Lung microvascular endothelial cell (primary cell): ENCODE data around the gene FHIT. TPM values are rescaled to one million over a fixed set of nuclear protein-coding genes. Genes with fewer than 3 reads are reported as not detected.

Experiments
- DNase-seq, 2 donors: peaks; one replicate each; pipeline versions ENCODE4 v3.0.0 to v3.0.0-alpha.2; 2010; ENCODE audit warnings: low read depth in 2 of 2
- total RNA-seq: library from RNA; depleted of rRNA; stranded (reverse); fragments of >200 nt; gene quantifications from 2 replicates; pipeline ENCODE4 v1.2.1, GENCODE V29; 2014

Gene FHIT
- total RNA-seq, 1 donor from 2014 or later = 0.79 TPM

DNA sequence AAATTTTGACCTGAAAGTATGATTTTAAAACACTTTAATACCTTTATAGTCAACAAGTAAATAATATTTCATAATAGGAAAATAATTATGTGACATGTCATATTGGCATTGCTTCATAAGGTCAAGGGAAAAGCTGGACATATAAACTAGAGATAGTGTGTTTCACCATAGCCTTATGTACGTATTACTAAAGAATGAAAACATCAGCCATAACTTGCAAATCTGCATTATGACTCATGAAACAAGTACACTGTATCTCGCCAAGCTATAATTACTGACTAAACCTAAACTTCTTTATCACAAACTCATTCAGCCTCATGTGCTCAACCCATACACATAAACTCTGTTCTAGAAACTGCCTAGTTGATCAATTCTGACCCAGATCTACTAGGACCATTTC, 950.1 kb downstream of the FHIT start:
- no peak for DNase-seq

DNA sequence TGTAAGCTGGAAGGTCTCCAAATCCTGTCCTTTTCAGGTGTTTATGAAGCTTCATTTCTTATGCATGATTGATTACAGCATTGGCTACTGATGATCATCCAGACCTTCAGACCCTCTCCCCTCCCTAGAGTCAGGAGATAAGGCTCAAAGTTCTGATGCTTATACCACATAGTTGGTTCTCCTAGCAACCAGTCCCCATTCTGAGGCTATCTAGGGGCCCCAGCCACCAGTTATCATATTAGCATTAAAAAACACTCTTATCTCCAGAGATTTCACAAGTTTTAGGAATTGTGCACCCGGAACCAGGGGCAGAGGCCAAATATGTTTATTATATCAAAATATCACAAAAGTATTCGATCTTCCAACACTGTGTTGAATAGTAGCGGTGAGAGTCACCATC, 953.1 kb downstream of the FHIT start:
- DNase-seq = no peak

DNA sequence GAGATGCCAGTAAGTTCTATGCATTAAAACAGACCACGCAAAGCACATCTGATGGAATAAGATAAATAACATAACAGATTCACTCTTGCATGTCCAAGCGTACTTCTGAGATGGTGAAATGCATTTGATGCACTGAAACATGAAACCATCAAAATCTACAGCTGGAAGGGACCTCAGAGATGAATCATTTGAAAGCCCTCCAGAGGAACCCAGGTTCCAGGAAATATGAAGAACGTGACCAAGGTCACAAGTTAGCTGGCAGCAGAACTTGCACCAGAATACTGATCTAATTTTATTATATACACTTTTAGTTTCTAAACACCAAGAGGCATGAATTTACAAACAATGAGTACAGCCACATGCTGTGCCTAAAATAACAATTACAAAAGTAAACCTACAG, 957.1 kb downstream of the FHIT start:
- DNase-seq = no peak

DNA sequence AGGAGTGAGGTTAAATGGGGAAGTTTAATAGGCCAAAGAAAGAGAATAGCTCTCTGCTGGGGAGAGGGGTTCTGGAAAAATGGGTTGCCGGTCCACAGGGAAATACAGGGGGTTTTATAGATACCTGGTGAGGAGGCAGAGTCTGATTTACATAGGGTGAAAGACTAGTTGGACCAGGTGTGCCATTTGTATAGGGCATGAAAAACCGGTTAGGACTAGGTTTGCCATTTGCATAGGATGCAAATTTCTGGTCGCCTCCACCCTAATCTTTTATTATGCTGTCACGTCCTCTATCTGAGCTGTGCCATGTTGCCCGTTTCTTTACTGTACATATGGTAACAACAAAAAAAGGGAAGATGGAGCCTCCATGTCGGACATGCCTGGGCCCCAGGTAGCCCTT, 960.1 kb downstream of the FHIT start:
- DNase-seq = no peak

GRCh38 chr3:60290122-60290492, 961.1 kb downstream of the FHIT start:
- no peak for DNase-seq

- no peak for DNase-seq
Observed at GRCh38 chr3:60289341-60290121, 961.7 kb downstream of the FHIT start.

DNA sequence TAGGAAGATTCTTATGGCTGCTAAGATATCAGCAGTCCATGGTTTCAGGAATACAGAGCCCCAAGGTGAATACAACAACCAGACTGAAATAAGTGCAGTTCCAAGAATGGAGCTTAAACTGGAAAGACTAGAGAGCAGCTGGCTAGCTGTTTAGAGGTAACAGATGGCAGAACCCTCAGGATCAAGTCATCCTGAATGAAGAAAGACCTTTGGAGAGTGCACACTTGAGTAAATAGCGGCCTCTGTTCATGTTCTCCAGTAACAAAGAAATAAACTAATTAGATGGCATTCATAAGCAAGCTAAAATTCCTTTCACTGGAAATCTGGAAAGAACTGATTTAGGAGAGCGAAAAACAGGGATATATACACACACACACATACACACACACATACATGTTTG, 968.4 kb downstream of the FHIT start:
- no peak for DNase-seq

DNA sequence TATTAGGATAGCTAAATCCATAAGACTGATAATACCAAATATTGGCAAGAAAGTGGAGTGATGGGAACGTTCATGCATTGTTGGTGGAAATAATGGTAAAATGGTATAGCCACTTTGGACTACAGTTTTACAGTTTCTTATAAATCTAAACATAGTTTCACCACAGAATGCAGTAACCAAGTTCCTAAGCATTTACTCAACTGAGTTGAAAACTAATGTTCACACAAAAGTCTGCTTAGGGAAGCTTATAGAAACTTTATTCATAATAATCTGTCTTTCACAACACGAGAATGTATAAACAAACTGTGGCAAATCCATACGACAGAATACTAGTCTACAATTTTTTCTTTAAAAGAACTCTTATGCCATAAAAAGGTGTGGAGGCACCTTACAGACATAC, 969.3 kb downstream of the FHIT start:
- DNase-seq = no peak

- no peak for DNase-seq
Observed at GRCh38 chr3:60277361-60277800, 973.9 kb downstream of the FHIT start.

DNA sequence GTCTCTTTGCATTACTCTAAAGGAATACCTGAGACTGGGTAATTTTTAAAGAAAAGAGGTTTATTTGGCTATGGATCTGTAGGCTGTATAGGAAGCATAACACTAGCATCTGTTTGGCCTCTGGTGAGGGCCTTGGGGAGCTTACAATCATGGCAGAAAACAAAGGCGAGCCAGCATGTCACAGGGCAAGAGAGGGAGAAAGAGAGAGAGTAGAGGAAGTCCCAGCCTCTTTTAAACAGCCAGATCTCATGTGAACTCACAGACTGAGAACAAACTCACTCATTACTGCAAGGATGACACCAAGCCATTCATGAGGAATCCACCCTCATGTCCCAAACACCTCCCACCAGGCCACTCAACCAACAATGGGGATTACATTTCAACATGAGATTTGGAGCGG, 974.6 kb downstream of the FHIT start:
- DNase-seq = no peak

- no peak for DNase-seq
Observed at GRCh38 chr3:60274646-60275045, 976.6 kb downstream of the FHIT start.

DNA sequence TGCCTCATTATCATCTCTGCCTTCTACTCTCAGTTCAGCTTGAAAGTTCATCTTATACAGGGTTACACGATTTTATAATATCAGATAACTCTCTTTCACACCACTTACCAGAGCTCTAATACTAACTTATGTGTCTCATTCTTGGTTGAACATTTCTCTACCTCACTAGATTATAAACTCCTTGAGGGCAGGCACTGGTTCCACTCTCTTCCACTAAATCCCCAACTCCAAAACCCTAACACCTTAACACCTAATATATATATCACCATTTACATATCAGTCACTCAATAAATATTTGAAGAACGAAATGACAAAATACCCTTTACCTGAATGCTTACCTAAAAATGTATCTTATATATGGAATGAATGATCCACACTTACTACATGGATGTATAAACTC, 977.2 kb downstream of the FHIT start:
- DNase-seq = no peak

DNA sequence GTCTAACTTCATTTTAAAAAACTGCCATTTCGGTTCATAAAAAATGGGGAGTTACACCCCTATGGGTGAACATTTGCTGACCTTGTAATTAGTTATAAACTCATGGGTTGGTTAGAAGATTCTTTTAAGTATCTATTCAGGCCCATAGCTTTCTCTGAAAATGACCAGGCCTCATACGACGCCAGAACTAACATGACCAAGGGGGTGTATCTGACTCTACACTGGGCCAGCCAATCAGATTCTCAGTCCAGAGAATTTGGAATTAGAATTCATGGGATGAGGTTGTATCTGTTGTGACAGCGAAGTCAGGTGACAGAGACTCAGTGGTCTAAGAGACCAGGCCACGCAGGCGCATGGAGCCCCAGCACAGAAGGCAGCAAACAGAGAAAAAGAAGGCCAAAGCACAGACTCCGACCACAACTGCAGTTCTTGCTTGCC, 981.4 kb downstream of the FHIT start:
- no peak for DNase-seq

- no peak for DNase-seq
Observed at GRCh38 chr3:60269377-60269776, 981.9 kb downstream of the FHIT start.

GRCh38 chr3:60268123-60268522, 983.1 kb downstream of the FHIT start:
- no peak for DNase-seq

GRCh38 chr3:60266444-60266843, 984.8 kb downstream of the FHIT start:
- no peak for DNase-seq

DNA sequence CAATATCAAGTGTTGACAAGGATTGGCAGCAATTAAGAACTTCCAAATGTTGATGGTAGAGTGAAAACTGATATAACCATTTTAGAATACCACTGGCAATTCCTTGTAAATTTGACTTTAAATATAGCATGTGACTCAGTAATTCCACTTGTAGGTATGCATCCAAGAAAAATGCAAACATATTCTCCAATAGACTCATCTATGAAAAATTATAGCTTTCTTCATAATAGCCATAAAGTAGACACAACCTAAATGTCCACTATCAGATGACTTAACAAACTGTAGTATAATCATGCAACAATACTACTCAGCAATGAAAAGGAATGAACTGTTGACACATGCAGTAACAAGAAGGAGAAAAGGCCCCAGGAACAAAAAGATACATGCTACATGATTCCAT, 988.1 kb downstream of the FHIT start:
- no peak for DNase-seq

DNA sequence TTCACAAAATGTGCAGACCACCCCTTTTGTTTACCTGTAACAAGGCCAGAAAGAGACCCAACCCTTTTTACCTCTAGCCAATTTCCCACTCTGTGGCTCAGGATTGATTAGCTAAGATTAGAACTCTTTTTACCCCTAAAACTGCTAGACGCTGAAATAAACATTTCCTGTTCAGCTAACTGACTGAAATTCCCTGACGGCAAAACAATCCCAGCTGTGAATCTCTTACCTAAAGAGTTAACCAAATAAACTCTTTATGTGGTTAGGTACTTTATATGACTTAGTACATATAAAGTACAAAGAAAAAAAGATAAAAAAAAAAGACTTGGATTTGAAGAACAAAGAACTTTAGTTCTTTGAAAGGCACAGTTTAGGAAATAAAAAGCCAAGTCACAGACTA, 988.7 kb downstream of the FHIT start:
- DNase-seq = no peak

DNA sequence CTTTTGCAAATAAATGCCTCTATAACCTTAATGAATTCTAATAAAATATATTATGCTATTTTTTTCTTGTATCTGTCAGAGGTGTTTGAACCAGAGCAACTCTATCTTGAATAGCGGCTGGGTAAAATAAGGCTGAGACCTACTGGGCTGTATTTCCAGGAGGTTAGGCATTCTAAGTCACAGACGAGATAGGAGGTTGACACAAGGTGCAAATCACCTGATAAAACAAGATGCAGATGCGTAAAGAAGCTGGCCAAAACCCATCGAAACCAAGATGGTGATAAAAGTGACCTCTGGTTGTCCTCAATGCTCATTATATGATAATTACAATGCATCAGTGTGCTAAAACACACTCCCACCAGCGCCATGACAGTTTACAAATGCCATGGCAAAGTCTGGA, 990.7 kb downstream of the FHIT start:
- no peak for DNase-seq

GRCh38 chr3:60250810-60251209, 1000.4 kb downstream of the FHIT start:
- DNase-seq = no peak

DNA sequence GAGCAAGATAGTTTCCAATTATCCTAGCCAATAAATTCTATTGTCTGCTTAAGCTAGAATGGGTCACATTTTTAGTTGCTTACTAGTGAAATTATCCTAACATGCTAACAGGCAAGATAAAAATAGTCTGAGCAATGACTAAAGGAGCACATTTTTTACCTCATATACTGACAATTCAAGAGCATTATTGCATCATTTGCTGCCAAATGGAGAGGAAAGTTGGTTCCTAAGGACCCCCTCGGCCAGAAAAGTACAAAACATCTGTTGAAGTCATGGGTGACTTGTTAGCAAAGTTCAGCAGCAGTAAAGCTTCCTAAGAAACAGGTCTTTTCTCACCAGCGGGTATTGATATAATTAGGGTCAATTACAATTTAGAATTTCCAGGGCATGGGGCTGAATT, 1001.0 kb downstream of the FHIT start:
- DNase-seq = no peak

- no peak for DNase-seq
Observed at GRCh38 chr3:60246361-60246760, 1004.9 kb downstream of the FHIT start.

- no peak for DNase-seq
Observed at GRCh38 chr3:60243456-60243855, 1007.8 kb downstream of the FHIT start.

- no peak for DNase-seq
Observed at GRCh38 chr3:60240492-60240891, 1010.8 kb downstream of the FHIT start.
